K562 (cell line): ENCODE results near the gene MED13L. TPM values are rescaled to one million over a fixed set of nuclear protein-coding genes. Genes with fewer than 3 reads are reported as not detected.
A peak's percentile ranks its signal among the peaks of the same experiment; 100 is the strongest.

Experiments used
- ATAC-seq: fragments of 200-7000 bp; cut with Tn5 transposase; 3 replicates; pipeline ENCODE4 v1.9.1; 2020; ENCODE audit warnings: moderate library complexity
- BruUV-seq: library from RNA; stranded (reverse); fragments of 400-500 nt; replicated peaks from 2 replicates; lab custom pipeline; 2021; lab: Mats Ljungman, UMichigan
- CTCF ChIA-PET: fragments of 300-600 bp; formaldehyde crosslinking; extraction: SDS; loops from one replicate; lab custom pipeline; 2021; ENCODE audit warnings: low intra/inter-chr PET ratio; lab: Yijun Ruan, JAX
- POLR2A ChIA-PET: fragments of 300-600, 350-650 bp; sonication (Branson Sonifier 250); formaldehyde crosslinking; extraction: SDS; loops from one replicate; lab custom pipeline; 2021; ENCODE audit warnings: antibody characterized with exemption, inconsistent platforms; lab: Yijun Ruan, JAX
- DNase-seq, 4 experiments: peaks; one replicate each; pipeline versions ENCODE4 v3.0.0 to v3.0.0-alpha.2; 2011 to 2018; ENCODE audit warnings: low spot score in 3 of 4, mixed read lengths in 3 of 4; ENCODE audit errors: extremely low read depth in 1 of 4
- FAIRE-seq: peaks from 2 replicates; lab custom pipeline; 2011; peaks lifted over from hg19 to GRCh38; lab: Jason Lieb, UNC
- H2AFZ ChIP-seq: 2 replicates; pipeline ENCODE4 v1.6.0; 2011; ENCODE audit warnings: low read depth, low read length, control low read depth, inconsistent platforms
- H3K27ac ChIP-seq: fragments of 200-600 bp; 3 replicates; pipeline ENCODE4 v1.8.0; 2011; ENCODE audit warnings: low read depth, mild to moderate bottlenecking, control low read depth, inconsistent platforms, low read length, moderate library complexity, mixed read lengths; ENCODE audit errors: extremely low read depth
- H3K27me3 ChIP-seq, 2 experiments: fragments of 300-600 bp in 1 of 2; 2 replicates in 1 of 2; 3 replicates in 1 of 2; pipeline versions ENCODE4 v1.6.0 to v1.8.0; 2011; ENCODE audit warnings: inconsistent platforms in 2 of 2, low read length in 2 of 2, mild to moderate bottlenecking in 1 of 2, mixed read lengths in 1 of 2, moderate library complexity in 1 of 2; ENCODE audit not compliant: control insufficient read depth in 2 of 2, insufficient read depth in 2 of 2
- H3K36me3 ChIP-seq: fragments of 300-600 bp; 3 replicates; pipeline ENCODE4 v1.8.0; 2011; ENCODE audit warnings: mild to moderate bottlenecking, low read length, inconsistent platforms; ENCODE audit not compliant: control insufficient read depth, insufficient read depth
- H3K4me1 ChIP-seq, 2 experiments: fragments of 200-600 bp in 1 of 2; replicated peaks in 1 of 2; 2 replicates in 1 of 2; 3 replicates in 1 of 2; pipeline versions ENCODE4 v1.5.1 to v1.8.0; 2011; ENCODE audit warnings: inconsistent platforms in 2 of 2, low read length in 2 of 2, mild to moderate bottlenecking in 1 of 2, mixed read lengths in 1 of 2, moderate library complexity in 1 of 2; ENCODE audit not compliant: control insufficient read depth in 2 of 2, insufficient read depth in 2 of 2
- H3K4me2 ChIP-seq: 2 replicates; pipeline ENCODE4 v1.6.1; 2011; ENCODE audit warnings: low read length, control low read depth, inconsistent platforms, mixed read lengths; ENCODE audit not compliant: insufficient read depth
- H3K4me3 ChIP-seq: fragments of 200-600 bp; sonication (generic), shearing (Covaris generic); 2 replicates; pipeline ENCODE4 v1.5.1; 2016; ENCODE audit warnings: control low read depth, inconsistent platforms
- H3K79me2 ChIP-seq: fragments of 200-600 bp; 3 replicates; pipeline ENCODE4 v1.8.0; 2011; ENCODE audit warnings: low read length, inconsistent platforms; ENCODE audit not compliant: control insufficient read depth, insufficient read depth
- H3K9ac ChIP-seq, 2 experiments: 2 replicates each; pipeline versions ENCODE4 v1.6.0 to v1.6.1; 2011; ENCODE audit warnings: low read depth in 2 of 2, low read length in 2 of 2, control low read depth in 1 of 2, inconsistent platforms in 1 of 2, mild to moderate bottlenecking in 1 of 2, mixed read lengths in 1 of 2; ENCODE audit not compliant: insufficient read depth in 1 of 2
- H3K9me1 ChIP-seq: one replicate; pipeline ENCODE4 v1.6.0; 2011; ENCODE audit warnings: inconsistent platforms, mild to moderate bottlenecking, low read length, moderate library complexity; ENCODE audit not compliant: control insufficient read depth, insufficient read depth
- H3K9me3 ChIP-seq: replicated peaks from 2 replicates; pipeline ENCODE4 v1.5.1; 2011; ENCODE audit warnings: low read depth, low read length, inconsistent platforms; ENCODE audit not compliant: control insufficient read depth, insufficient read depth
- H4K20me1 ChIP-seq: replicated peaks from 2 replicates; pipeline ENCODE4 v1.6.1; 2011; ENCODE audit warnings: low read length, inconsistent platforms, mixed read lengths; ENCODE audit not compliant: control insufficient read depth, insufficient read depth
- CEBPB ChIP-seq: fragments of 450-650 bp; IDR thresholded peaks from 2 replicates; pipeline ENCODE4 v1.6.1; 2016; ENCODE audit warnings: missing genetic modification characterization, missing compliant biosample characterization
- CEBPG ChIP-seq, 3 experiments: fragments of 200-800 bp in 1 of 3; sonication (Bioruptor generic) in 1 of 3; sonication (generic) in 1 of 3; formaldehyde crosslinking in 1 of 3; IDR thresholded peaks in 2 of 3; conservative IDR thresholded peaks in 1 of 3; 2 replicates each; pipeline versions ENCODE4 v1.6.1 to v1.8.0; 2016 to 2022; ENCODE audit warnings: missing compliant biosample characterization in 2 of 3, missing genetic modification characterization in 2 of 3, mild to moderate bottlenecking in 1 of 3, missing genetic modification reagents in 1 of 3
- FOXJ3 ChIP-seq: sonication (generic); formaldehyde crosslinking; IDR thresholded peaks from 2 replicates; pipeline ENCODE4 v1.4.0; 2020; ENCODE audit warnings: mild to moderate bottlenecking, missing genetic modification reagents
- SIN3B ChIP-seq: fragments of 450-650 bp; IDR thresholded peaks from 2 replicates; pipeline ENCODE4 v1.6.1; 2017; ENCODE audit warnings: low read depth, mild to moderate bottlenecking, moderate library complexity
- STAT5B ChIP-seq: fragments of 250-450 bp; sonication (Bioruptor Pico); IDR thresholded peaks from 2 replicates; pipeline ENCODE4 v1.8.0; 2021; ENCODE audit warnings: mild to moderate bottlenecking, inconsistent platforms
- ZNF232 ChIP-seq: sonication (generic); formaldehyde crosslinking; IDR thresholded peaks from 2 replicates; pipeline ENCODE4 v1.8.0; 2022; ENCODE audit warnings: mild to moderate bottlenecking, missing genetic modification reagents
- ZSCAN32 ChIP-seq: fragments of 450-650 bp; formaldehyde crosslinking; IDR thresholded peaks from 2 replicates; pipeline ENCODE4 v1.4.0; 2020; ENCODE audit warnings: mild to moderate bottlenecking, moderate library complexity
- WGBS: fragments of 100-300 bp; shearing (Covaris generic); methylation state at CpG from one replicate; pipeline ENCODE4 v1.1.6; 2016; ENCODE audit warnings: low coverage, mixed read lengths; ENCODE audit not compliant: insufficient coverage; ENCODE audit errors: missing lambda C conversion rate; 5-methylcytosine and 5-hydroxymethylcytosine counted together
- in situ Hi-C: fragments of 300-500 bp; cut with MboI; formaldehyde crosslinking; loops from 4 replicates; pipeline ENCODE4 v1.15.0; 2018; ENCODE audit warnings: inconsistent platforms, mixed read lengths
- intact Hi-C: fragments of 100-400 bp; cut with micrococcal nuclease; formaldehyde crosslinking; loops from 2 replicates; pipeline ENCODE4 v1.14.2; 2022
- polyA plus RNA-seq, 8 experiments: library from polyadenylated mRNA; depleted of rRNA in 4 of 8; stranded (reverse) in 5 of 8; unstranded in 3 of 8; fragments of >200 nt; fragmentation: Nextera tagmentation in 2 of 8; fragmentation: Illumina TruSeq in 1 of 8; extraction: Ambion mirVana in 2 of 8; extraction: Trizol in 1 of 8; gene quantifications; 2 replicates each; pipeline versions ENCODE4 v1.2.1 to v1.2.3, GENCODE V29; 2011 to 2014; ENCODE audit warnings: inconsistent platforms in 1 of 8, missing spikeins in 1 of 8
- total RNA-seq, 7 experiments: library from RNA; depleted of rRNA in 6 of 7; stranded (reverse); fragments of >200 nt in 6 of 7; fragmentation: Illumina TruSeq in 2 of 7; extraction: Trizol in 2 of 7; gene quantifications; 2 replicates each; pipeline versions ENCODE4 v1.2.1 to v1.2.3, GENCODE V29; 2011 to 2021; ENCODE audit warnings: low replicate concordance in 1 of 7
- TF ChIP-seq, protein P1 (sequence below): sonication (generic); IDR thresholded peaks from 2 replicates; pipeline ENCODE4 v1.6.1; 2016

Gene MED13L
- total and polyA plus RNA-seq, 9 of the 15 experiments (the other 6 are each of a cell fraction or from before 2014, with no cell fraction given), result 13.4 to 90.3 (median 36.9) TPM

DNA sequence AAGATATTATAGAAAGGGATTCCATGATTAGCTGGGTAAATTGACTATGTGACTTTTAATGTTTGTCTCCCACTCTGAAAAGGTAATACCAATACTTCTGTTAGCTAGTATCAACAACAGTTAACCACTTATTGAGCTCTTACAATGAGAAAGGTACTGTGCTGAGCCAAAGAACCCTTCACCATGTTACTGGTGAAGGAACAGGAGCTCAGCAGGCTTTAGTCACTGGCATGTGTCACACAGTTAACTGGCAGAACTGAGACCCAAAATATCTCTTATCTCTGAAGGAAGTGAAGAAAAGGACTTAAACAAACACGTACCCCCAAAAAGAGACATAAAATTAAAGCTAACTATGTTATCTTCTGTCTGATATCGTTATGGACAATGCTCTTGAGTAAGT lies 170.6 kb downstream of the MED13L start:
- BruUV-seq, result no TSS peak

DNA sequence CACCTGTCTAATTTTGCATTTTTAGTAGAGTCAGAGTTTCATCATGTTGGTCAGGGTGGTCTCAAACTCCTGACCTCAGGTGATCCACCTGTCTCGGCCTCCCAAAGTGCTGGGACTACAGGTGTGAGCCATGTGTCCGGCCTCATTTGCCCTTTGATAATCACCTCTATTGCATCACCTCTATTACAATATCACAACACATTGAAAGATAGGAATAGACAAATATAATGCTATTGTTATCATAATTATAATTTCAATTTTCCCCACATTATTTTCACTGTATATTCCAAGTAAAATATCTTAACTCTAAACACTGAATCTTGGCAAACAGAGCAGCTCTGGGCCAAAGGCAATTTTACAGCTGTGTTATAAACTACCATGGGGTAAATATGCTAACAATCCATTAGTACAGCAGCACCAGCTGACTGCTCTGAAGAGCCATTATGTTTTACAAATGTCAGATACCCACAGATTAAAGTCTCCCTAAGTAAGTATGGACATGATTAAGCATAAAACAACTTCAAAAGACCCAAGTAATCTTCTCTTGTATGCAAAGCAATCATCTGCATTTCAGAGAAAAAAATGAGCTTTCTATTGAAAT lies 173.2 kb downstream of the MED13L start:
- ChIA-PET POLR2A (interaction anchor here (1.3 kb wide), 1 partner anchor 17 kb away, joined by 3 read pairs; no protein-coding TSS in a partner anchor), CTCF (no interaction called here)
- in situ Hi-C loops, result no loop called here
- 95% methylated on average over 2 of the region's 2 CpGs for WGBS
- Histone ChIP-seq H3K4me3 (no peak overlapping the region), H3K27ac (no peak overlapping the region), H3K4me2 (no peak overlapping the region), H3K79me2 (peaks cover 67% of the 10 kb centered on the region), H3K9ac (no peak overlapping the region), H2AFZ (no peak overlapping the region), H3K36me3 (peaks cover 10% of the 10 kb centered on the region; the same call in 2 of the 3 replicates), H3K9me1 (no peaks in the 10 kb centered on the region), H4K20me1 (no peaks in the 10 kb centered on the region; the same call in 1 of the 2 replicates), H3K27me3 (no peaks in the 10 kb centered on the region), H3K4me1 (no peaks in the 10 kb centered on the region)
- DNase-seq (no peak), FAIRE-seq (no peak), ATAC-seq (no peak)
- no TSS peak for BruUV-seq
- TF ChIP-seq SIN3B, result no peak
- no peak for TF ChIP-seq ZNF232 (CRISPR knock-in tag)
- no peak for TF ChIP-seq CEBPG (CRISPR knock-in tag; IDR thresholded peaks at IDR 0.05)
- peak; percentile 32 to 56; a peak in 1 of 4 replicates for TF ChIP-seq CEBPG (tag; conservative IDR thresholded peaks at IDR 0.05 in 1 of 2, IDR thresholded peaks at IDR 0.05 in 1 of 2)
- no peak for TF ChIP-seq FOXJ3
- no peak for TF ChIP-seq ZSCAN32 (CRISPR knock-in tag)
- TF ChIP-seq CEBPB, result peak; percentile 33; the same call in 1 of the 2 replicates
- TF ChIP-seq, all 486 proteins: peak for 2
- intact Hi-C loops, result no loop called here
- H3K9me3 ChIP-seq, result no peaks in the 10 kb centered on the region

More for the DNA sequence above, 170.6 kb downstream of the MED13L start:
- H3K9me3 ChIP-seq, result no peaks in the 10 kb centered on the region
- H3K9ac ChIP-seq, result no peak overlapping the region
- no peak overlapping the region for H3K4me3 ChIP-seq
- DNase-seq (no peak), ATAC-seq (no peak), FAIRE-seq (no peak)
- WGBS, result 25% methylated on average over 2 of the region's 2 CpGs
- intact Hi-C loops, result no loop called here
- ChIA-PET POLR2A (interaction anchor here (0.5 to 2.0 kb wide), 4 partner anchors 13 to 1091 kb away, joined by 3 to 9 read pairs (median 4); no protein-coding TSS in a partner anchor), CTCF (no interaction called here)
- H3K36me3 ChIP-seq, result peaks cover 18% of the 10 kb centered on the region; the same call in 1 of the 3 replicates
- no peaks in the 10 kb centered on the region for H3K4me1 ChIP-seq
- H3K27ac ChIP-seq, result no peak overlapping the region
- H3K9me1 ChIP-seq, result no peaks in the 10 kb centered on the region
- H4K20me1 ChIP-seq, result no peaks in the 10 kb centered on the region
- no peak overlapping the region for H3K4me2 ChIP-seq
- in situ Hi-C loops, result no loop called here
- no peaks in the 10 kb centered on the region for H3K27me3 ChIP-seq
- no peak overlapping the region for H2AFZ ChIP-seq
- H3K79me2 ChIP-seq, result peaks cover 65% of the 10 kb centered on the region
- TF ChIP-seq, protein P1, sequence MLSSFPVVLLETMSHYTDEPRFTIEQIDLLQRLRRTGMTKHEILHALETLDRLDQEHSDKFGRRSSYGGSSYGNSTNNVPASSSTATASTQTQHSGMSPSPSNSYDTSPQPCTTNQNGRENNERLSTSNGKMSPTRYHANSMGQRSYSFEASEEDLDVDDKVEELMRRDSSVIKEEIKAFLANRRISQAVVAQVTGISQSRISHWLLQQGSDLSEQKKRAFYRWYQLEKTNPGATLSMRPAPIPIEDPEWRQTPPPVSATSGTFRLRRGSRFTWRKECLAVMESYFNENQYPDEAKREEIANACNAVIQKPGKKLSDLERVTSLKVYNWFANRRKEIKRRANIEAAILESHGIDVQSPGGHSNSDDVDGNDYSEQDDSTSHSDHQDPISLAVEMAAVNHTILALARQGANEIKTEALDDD, result peak; percentile 50; the same call in 1 of the 2 replicates
- TF ChIP-seq STAT5B (CRISPR knock-in tag), result no peak
